Activated CD4-positive, CD25-positive, alpha-beta regulatory T cell (primary cell): ENCODE data around the gene BLTP1.
A peak's percentile ranks its signal among the peaks of the same experiment; 100 is the strongest.
"Not testable (repeated sequence)": the region's sequence is repeated elsewhere in the genome, so short reads cannot be mapped to it uniquely, and the experiment has no call there.

Experiments used
- DNase-seq, 4 experiments: peaks; one replicate each; lab custom pipeline; 2025; lab: John Stamatoyannopoulos, UW

The BLTP1 gene, protein sequence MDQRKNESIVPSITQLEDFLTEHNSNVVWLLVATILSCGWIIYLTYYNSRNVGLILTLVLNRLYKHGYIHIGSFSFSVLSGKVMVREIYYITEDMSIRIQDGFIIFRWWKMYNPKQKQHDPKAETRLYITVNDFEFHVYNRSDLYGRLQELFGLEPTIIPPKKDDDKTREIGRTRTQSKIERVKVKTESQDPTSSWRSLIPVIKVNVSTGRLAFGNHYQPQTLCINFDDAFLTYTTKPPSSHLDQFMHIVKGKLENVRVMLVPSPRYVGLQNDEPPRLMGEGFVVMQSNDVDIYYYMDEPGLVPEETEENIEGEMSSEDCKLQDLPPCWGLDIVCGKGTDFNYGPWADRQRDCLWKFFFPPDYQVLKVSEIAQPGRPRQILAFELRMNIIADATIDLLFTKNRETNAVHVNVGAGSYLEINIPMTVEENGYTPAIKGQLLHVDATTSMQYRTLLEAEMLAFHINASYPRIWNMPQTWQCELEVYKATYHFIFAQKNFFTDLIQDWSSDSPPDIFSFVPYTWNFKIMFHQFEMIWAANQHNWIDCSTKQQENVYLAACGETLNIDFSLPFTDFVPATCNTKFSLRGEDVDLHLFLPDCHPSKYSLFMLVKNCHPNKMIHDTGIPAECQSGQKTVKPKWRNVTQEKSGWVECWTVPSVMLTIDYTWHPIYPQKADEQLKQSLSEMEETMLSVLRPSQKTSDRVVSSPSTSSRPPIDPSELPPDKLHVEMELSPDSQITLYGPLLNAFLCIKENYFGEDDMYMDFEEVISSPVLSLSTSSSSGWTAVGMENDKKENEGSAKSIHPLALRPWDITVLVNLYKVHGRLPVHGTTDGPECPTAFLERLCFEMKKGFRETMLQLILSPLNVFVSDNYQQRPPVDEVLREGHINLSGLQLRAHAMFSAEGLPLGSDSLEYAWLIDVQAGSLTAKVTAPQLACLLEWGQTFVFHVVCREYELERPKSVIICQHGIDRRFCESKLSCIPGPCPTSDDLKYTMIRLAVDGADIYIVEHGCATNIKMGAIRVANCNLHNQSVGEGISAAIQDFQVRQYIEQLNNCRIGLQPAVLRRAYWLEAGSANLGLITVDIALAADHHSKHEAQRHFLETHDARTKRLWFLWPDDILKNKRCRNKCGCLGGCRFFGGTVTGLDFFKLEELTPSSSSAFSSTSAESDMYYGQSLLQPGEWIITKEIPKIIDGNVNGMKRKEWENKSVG (N-terminal part only)

DNA sequence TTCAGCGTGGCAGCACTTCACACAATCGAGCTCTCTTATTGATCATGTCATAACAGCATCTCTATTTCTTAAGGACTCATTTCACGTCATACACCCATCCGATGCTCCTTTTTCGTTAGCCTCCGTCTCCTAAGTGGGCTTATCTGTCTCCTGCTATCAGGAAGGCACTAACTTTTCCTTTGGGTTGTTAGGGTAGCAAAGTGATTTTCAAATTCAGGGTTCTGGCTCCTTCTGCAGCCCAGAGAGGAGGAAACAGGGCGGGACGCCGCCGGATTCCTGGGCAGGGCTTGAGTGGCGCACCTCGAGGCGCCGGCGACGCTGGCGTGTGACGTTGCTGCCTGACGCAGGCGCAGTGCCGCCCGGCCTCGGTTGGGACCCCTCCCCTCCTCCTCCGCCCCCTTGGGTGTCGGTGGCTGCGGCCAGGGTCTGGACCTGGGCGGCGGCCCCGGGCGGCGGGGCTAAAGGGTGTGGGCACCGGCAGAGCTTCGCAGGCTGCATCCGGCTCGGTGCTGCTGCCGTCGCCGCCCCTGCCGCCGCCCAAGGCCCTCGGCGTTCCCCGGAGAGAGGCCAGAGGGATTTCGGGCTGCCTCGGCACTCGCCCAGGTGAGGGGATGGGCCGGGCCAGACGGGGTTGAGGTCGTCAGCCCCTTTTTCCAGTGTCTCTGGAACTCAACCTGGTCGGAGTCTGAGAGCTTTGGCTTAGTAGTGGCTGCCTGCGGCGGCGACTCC, at the start of gene BLTP1:
Gene BLTP1, plus strand, starts transcription at position 350 of the 729 bp plus-strand sequence. CDS start 18,317 bp downstream, outside the sequence.
- DNase-seq: peak; percentile 70 to 74 (median 72)

DNA sequence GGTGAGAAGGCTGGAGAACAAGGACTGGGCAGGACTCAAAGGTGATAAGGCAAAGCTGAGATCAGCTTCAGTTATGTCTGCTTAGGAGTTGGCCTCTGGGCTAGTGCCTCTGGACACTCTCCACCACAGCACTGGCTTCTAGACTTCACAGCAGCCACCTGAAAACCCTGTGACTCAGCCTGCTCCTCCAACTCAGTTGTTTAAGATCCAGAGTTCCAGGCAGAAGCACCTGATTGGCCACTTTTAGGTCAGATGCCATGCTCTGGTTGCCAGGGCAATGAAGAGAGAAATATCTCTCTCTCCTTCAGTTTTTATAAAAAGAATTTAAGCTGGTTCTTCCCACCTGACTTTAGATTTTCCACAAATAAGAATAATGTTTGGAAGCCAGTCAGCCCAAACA, 47.9 kb upstream of the BLTP1 start:
- DNase-seq: no peak

DNA sequence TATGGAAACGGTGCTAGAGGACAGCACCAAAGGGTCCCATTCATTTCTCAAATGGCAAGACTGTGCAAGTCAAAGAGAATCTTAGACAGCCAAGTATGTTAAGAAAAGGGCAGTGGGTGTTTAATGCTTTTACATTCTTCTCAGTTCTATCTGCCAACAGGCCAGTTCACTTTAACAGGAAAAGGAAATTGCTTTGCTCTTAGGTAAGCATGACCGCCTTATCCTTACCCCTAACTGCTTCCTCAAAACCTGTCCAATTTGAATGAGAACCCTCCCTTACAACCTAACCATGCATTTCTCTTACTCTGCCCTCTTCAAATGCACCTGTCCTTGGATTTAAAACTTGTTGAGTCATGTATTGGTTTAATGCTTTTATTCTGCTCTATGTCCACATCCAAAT, 44.5 kb upstream of the BLTP1 start:
- no peak for DNase-seq

DNA sequence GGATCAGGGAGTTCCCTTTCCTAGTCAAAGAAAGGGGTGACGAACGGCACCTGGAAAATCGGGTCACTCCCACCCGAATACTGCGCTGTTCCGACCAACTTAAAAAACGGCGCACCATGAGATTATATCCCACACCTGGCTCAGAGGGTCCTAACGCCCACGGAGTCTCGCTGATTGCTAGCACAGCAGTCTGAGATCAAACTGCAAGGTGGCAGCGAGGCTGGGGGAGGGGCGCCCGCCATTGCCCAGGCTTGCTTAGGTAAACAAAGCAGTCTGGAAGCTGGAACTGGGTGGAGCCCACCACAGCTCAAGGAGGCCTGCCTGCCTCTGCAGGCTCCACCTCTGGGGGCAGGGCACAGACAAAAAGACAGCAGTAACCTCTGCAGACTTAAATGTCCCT, 41.8 kb upstream of the BLTP1 start:
- not testable (repeated sequence) for DNase-seq

DNA sequence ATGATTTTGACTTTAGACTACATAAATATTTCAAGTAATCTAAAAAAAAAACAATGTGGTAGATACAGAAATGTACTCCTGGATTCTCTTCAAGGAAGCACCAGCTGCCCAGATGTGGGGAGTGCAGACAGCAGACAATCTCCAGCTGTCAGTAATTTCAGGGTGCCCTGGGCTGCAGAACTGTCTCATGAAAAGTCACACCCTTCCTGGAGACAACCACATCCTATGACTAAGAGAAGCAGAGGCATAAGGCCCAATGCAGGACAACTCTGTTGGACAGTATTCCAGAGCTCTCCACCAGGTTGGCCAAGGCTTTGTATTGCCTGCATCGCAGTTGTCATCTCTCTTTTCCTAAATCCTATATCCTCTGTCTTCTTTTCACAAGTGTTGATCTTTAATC, 34.4 kb upstream of the BLTP1 start:
- DNase-seq: no peak

DNA sequence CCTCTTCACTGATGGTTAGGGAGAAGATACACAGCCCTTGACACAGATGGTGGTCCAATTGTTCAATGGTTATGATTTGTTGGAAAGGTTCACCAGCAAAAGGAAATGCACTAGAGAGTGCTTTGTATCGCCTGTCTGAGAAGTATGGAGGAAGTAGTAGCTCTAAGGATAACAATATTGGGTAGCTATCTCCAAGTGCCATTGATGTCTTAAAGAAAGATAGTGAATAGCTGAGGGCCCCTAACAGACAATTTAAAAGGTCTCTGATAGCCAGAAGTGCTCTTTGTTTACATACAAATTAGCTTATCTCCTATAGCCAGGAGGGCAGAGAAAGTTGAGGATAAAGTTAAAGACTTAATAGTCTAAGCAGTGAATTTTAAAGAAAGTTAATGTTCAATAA, 33.9 kb upstream of the BLTP1 start:
- no peak for DNase-seq

DNA sequence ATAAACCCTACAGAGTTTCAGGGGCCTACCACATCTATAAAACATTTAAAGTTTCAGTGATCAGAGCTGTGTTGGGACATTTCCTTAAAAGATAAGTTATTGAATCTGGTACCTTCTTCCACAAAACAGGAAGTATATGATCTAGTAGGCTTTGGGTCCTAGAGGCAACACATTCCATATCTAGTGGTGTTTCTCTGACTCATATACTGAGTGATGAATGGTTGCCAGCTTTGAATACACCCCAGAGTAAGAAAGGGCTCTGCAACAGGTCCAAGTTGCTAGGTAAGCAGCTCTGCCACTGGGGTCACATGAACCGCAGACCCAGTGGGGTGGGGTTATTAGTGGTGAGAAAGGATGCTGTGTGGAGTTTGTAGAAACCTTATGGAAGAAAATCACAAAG, 32.4 kb upstream of the BLTP1 start:
- DNase-seq: no peak

DNA sequence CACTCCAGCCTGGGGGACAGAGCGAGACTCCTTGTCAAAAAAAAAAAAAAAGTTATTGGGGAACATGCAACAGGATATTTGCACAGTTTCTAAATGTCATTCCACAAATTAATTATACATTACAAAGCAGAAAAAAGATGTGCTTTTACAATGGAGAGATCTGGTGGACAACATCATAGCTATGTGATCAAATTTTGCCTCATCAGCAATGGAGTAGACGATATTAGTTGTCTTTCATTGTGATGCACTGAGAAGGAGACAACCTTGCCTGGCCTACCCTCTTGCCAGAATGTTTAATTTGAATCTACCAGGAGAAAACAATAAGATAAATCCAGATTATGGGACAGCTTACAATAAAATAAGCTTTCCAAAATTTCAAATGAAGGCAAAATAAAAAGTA, 30.5 kb upstream of the BLTP1 start:
- DNase-seq: no peak

DNA sequence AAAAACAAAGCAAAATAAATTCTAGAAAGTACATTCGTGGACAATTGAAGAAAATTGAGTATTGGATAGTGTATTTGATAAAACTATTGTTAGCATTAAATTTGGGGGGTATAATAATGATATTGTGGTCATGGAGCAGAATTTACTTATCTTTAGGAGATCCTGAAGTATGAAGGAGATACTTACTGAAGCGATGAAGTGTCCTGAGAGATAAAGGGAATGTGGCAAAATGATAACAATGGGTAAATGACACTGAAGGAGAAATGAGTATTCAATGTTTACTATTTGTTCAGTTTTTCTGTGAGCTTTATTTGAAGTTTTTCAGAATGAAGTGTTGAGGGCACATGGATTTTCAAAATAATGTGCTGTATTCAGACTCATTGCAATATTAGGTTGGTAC, 30.0 kb upstream of the BLTP1 start:
- DNase-seq: no peak

DNA sequence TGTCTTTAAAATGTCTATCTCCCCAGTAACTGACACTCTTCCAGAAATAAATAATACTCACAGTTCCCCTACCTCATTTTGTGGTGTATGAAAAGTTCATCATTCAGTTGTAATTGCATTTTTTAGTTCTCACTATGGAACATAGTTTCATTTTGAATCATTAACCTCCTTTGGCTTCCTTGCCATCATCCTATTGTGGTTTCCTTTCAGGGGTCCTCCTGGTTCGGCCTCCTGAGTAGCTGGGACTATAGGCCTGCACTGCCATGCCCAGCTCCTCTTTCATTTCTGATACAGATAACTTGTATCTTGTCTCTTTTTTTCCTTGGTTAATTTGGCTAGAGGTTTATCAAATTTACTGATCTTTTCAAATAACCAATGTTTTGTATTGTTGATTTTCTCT, 23.1 kb upstream of the BLTP1 start:
- no peak for DNase-seq

DNA sequence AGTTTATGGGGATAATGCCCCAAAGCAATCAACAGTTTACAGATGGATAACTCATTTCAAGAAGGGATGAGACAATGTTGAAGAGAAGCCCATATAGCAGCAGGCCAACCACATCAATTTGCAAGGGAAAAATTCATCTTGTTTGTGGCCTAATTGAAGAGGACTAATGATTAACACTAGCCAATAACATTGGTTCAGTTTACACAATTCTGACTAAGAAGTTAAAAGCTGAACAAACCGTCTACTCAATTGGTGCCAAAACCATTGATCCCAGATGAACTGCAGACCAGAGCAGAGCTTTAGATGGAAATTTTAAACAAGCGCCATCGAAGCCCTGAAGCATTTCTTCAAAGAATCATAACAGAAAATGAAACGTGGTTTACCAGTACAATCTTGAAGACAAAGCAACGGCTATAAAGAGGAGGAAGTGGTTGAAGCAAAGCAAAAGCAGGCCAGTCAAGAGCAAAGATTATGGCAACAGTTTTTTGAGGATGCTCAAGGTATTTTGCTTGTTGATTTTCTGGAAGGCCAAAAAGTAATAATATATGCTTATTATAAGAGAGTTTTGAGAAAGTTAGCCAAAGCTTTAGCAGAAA, 20.5 kb upstream of the BLTP1 start:
- no peak for DNase-seq

DNA sequence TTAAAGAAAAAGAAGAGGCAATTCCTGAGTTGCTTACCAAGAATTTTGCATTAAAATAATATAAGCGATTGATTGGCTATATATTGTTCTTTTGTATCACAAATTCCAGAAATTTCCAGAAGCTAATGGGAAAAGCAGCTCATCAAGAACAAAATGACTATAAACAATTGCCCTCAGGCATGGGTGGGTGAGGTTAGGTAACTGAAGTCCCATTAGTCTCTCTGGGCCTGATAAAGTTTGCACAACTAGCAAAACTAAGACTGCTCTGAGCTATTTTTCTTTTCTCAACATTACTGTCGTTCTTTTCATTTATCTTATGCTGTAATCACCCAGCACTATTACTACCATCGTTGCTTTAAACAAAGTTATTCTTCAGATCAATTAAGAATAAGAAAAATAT, 19.2 kb upstream of the BLTP1 start:
- DNase-seq: no peak

DNA sequence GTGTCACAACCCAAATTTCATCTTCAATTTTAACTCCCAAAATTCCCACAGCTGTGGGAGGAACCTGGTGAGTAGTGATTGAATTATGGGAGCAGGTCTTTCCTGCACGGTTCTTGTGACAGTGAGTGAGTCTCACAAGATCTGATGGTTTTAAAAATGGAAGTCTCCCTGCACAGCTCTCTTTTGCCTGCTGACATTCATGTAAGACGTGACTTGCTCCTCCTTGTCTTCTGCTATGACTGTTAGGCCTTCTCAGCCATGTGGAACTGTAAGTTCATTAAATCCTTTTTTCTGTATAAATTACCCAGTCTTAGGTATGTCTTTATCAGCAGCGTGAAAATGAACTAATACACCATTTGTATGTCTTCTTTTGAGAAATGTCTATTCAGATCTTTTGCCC, 13.0 kb upstream of the BLTP1 start:
- DNase-seq: no peak

DNA sequence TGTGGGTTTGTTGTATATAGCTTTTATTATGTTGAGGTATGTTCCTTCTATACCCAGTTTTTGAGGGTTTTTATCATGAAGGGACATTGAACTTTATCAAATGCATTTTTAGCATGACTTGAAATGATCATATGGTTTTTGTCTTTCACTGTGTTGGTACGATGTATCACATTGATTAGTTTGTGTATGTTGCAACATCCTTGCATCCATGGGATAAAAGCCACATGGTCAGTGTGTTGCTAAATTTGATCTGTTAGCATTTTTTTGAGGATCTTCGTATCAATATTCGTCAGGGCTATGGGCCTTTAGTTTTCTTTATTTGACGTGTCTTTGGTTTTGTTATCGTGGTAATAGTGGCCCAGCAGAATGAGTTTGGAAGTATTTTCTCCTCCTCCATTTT, 11.3 kb upstream of the BLTP1 start:
- DNase-seq: no peak

DNA sequence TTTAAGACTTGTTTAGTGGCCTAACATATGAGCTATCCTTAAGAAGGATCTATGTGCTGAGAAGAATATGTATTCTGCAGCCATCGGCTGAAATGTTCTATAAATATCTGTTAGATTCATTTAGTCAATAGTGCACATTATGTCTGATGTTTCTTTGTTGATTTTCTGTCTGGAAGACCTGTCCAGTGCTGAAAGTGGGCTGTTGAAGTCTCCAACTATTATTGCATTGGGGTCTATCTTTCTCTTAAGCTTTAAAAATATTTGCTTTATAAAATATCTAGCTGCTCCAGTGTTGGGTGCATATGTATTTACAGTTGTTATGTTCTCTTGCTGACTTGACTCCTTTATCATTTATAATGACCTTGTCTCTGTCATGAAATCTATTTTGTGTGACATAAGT, 9.4 kb upstream of the BLTP1 start:
- no peak for DNase-seq

DNA sequence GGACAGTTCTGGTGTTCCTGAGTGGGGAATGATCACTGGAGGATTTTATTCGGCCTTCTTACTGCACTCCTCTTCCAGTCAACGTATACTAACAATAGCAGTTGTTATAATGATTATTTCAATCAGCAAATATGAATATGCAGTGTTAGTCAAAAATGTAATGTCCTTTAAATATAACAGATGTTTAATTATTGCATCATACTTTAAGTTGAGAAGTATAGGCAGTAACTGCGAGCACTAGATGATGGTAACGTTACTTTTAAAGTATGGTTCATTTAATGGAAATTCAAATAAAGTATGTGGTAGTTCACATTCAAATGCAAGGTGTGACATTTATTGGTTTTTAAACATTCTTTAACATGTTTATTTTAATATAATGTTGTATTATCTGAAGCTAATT, 5.5 kb upstream of the BLTP1 start:
- no peak for DNase-seq

DNA sequence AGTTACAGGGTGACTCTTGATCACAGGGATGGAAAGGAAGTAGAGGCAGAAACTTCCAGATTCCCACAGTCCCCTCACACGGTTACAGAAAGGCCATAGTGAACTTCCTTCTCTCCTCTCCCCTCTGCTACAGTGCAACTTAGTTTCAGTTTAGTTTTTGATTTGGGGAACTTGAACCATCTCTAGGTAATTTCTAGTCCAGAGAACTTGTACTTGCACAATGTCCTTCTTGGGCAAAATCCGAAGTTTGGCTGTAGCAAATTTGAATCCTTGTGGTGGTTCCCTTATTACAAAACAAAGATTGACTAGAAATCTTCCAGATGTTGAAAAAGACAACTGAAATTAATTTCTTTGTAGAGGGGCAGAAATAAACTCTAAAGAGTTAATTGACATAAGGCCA, 1.2 kb upstream of the BLTP1 start:
- no peak for DNase-seq

DNA sequence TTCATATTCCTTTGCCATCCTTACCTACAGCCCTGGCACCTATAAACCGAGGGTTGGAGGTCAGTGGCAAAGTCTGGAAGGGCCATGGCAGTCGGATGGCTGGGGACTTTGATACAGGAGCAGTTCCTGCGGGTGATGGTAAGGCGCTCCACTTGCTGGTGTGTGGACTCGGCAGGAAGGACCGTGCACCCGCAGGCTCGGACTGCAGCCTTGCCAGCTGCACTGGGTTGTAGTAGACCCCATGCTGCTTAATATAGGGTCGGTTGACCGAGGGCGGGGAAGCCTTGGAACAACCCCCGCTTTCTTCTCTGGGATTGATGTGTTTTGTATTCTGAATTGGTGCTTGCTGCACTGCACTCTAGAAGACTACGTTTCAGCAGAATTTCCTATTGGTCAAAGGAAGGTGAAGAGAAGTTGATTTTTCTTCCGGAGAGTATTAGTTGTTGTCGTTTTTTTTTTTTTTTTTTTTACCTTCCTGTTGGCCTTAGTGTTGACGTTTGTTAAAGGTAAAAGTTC, 638 bp downstream of the BLTP1 start:
- DNase-seq: no peak

DNA sequence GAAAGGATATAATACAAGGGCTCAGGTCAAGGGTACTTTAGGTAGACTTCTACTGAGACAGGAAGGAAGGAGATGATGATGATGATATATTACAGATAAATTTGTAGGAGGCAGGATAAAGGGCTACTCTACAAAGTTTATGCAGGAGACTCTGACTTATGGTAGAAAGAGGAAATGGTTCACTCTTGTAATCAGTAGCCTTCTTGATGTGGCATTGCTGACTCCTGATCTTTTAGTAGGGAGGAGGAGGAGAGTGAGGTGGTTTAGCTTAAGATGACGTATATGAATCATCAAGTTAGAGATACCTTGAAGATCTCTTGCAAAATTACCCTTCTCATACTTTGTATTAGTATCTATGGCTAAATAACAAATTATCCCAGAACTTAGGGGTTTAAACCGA, 4.7 kb downstream of the BLTP1 start:
- no peak for DNase-seq

DNA sequence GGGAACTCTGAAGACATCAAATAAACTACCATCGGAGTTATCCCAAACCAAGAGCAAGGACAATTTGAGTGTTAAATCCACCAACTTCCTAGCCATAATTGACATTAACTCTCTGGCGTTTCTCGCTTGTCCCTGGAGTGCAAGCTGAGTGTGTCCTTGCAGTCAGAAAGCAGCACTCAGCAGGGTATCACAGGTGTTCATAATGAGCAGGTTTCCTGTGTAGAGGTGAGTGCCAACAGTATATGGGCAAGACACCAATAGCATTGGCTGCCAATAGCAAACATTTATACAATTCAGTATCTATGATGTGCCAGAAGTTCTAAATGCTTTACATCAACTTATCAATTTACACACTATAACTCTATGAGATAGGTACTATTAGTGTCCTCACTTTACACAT, 11.2 kb downstream of the BLTP1 start:
- no peak for DNase-seq

DNA sequence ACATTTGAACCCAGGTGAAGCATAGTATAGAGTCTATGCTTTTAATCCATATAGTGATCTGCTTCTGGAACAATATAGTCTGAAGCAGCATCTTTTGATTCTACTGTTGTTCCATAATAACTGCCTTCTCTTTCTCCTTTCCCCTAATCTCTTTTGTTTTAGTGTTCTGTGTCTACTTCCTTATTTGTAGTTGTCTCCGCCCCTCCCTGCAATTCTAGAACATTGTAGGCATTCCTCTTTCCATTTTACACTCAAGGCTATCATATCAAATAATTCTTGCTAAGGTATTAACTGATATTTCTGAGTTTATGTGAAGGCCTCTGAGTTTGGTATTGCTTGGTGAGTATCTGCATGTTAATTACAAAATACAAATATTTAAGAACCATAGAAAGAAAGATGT, 11.6 kb downstream of the BLTP1 start:
- DNase-seq: no peak
